ENCODE results near the gene RANBP10.

GRCh38 chr16:67736858-67737257, 69.5 kb downstream of the RANBP10 start:
- TF ChIP-seq CTCF (IDR thresholded peaks at IDR 0.05; ENCODE audit: control extremely low read depth in 1 of 3, insufficient read depth in 1 of 3, low read depth in 1 of 3, low read length in 3 of 3) (no peak), EZH2 (IDR thresholded peaks at IDR 0.05; ENCODE audit: low read depth, low read length, severe bottlenecking) (no peak), EP300 (IDR thresholded peaks at IDR 0.05; ENCODE audit: borderline replicate concordance in 1 of 2, low read depth in 2 of 2, low read length in 2 of 2) (no peak), TAF1 (IDR thresholded peaks at IDR 0.05; ENCODE audit: low read depth, low read length) (no peak), NRF1 (IDR thresholded peaks at IDR 0.05; ENCODE audit: low read depth, low read length) (no peak), MAX (IDR thresholded peaks at IDR 0.05) (no peak), POLR2A (IDR thresholded peaks at IDR 0.05; ENCODE audit: control extremely low read depth in 1 of 2, low read depth in 2 of 2, low read length in 2 of 2) (no peak), POLR2AphosphoS5 (IDR thresholded peaks at IDR 0.05; ENCODE audit: low read depth, low read length) (no peak), TBP (IDR thresholded peaks at IDR 0.05; ENCODE audit: low read depth, low read length) (no peak)
